ENCODE data around the gene DNM2. TPM values are rescaled to one million over a fixed set of nuclear protein-coding genes. Genes with fewer than 3 reads are reported as not detected.
A peak's percentile ranks its signal among the peaks of the same experiment; 100 is the strongest.

Gene DNM2
- total and polyA plus RNA-seq, 9 of the 15 experiments (the other 6 are each of a cell fraction or from before 2014, with no cell fraction given) = 2.2 to 161 (median 72.6) TPM

DNA sequence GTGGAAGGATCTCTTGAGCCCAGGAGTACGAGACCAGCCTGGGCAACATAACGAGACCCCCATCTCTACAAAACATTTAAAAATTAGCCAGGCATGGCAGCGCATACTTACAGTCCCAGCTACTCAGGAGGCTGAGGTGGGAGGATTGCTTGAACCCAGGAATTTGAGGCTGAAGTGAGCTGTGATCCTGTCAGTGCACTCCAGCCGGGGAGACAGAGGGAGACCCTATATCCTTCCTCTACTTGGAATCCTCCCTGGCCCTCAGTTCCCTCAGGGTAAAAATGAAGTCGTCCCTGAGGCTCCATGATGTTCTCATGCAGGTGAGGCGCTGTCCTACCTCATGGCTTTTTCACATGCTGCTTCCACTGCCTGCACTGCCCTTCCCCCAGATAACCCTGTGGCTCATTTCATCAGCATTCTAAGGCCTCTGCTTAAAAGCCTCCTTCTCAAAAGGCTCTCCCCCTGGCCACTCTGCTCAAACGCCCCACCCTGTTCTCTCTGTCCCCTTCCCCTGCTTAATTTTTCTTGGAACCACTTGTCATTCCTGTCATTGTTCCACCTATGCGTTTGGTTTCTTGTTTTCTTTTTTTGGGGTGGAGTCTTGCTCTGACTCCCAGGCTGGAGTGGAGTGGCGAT is 19.2 kb downstream of the DNM2 start (continued):
- TF ChIP-seq ZFX (CRISPR knock-in tag; IDR thresholded peaks at IDR 0.05) (0 out of 2 replicates have a peak, but pooled peaks have one; percentile 3), ZSCAN32 (CRISPR knock-in tag; IDR thresholded peaks at IDR 0.05) (no peak), PHF21A (IDR thresholded peaks at IDR 0.05; ENCODE audit: borderline replicate concordance, low read depth) (no peak), LEF1 (IDR thresholded peaks at IDR 0.05) (peak; percentile 64; the same call in 1 of the 2 replicates), CTBP1 (IDR thresholded peaks at IDR 0.05; ENCODE audit: borderline replicate concordance) (peak; percentile 77; the same call in 1 of the 2 replicates), FOXJ3 (CRISPR knock-in tag; IDR thresholded peaks at IDR 0.05) (no peak), ELF4 (CRISPR knock-in tag; IDR thresholded peaks at IDR 0.05) (peak; percentile 15; the same call in 1 of the 2 replicates), ETV6 (IDR thresholded peaks at IDR 0.05; ENCODE audit: borderline replicate concordance in 1 of 2, low read depth in 2 of 2, low read length in 1 of 2) (no peak), ETV6 (CRISPR knock-in tag; IDR thresholded peaks at IDR 0.05; ENCODE audit: borderline replicate concordance) (no peak), BCOR (IDR thresholded peaks at IDR 0.05) (peak; percentile 52; the same call in 1 of the 2 replicates), CHD4 (IDR thresholded peaks at IDR 0.05; ENCODE audit: insufficient read depth, insufficient replicate concordance, low read depth, low read length, poor library complexity, severe bottlenecking) (no peak), HDAC2 (IDR thresholded peaks at IDR 0.05) (peak; percentile 63; the same call in 1 of the 2 replicates), RBBP5 (IDR thresholded peaks at IDR 0.05; ENCODE audit: borderline replicate concordance, insufficient read depth, low read length, poor library complexity, severe bottlenecking) (no peak), CC2D1A (IDR thresholded peaks at IDR 0.05) (no peak; the same call in 1 of the 2 replicates)
- TF ChIP-seq, protein P1, sequence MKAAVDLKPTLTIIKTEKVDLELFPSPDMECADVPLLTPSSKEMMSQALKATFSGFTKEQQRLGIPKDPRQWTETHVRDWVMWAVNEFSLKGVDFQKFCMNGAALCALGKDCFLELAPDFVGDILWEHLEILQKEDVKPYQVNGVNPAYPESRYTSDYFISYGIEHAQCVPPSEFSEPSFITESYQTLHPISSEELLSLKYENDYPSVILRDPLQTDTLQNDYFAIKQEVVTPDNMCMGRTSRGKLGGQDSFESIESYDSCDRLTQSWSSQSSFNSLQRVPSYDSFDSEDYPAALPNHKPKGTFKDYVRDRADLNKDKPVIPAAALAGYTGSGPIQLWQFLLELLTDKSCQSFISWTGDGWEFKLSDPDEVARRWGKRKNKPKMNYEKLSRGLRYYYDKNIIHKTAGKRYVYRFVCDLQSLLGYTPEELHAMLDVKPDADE (conservative IDR thresholded peaks at IDR 0.05; ENCODE audit: control insufficient read depth, low read depth, low read length) = no peak
- TF ChIP-seq, protein P2, sequence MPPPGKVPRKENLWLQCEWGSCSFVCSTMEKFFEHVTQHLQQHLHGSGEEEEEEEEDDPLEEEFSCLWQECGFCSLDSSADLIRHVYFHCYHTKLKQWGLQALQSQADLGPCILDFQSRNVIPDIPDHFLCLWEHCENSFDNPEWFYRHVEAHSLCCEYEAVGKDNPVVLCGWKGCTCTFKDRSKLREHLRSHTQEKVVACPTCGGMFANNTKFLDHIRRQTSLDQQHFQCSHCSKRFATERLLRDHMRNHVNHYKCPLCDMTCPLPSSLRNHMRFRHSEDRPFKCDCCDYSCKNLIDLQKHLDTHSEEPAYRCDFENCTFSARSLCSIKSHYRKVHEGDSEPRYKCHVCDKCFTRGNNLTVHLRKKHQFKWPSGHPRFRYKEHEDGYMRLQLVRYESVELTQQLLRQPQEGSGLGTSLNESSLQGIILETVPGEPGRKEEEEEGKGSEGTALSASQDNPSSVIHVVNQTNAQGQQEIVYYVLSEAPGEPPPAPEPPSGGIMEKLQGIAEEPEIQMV (tag; conservative IDR thresholded peaks at IDR 0.05; ENCODE audit: low read depth) = no peak
- TF ChIP-seq, protein P3, sequence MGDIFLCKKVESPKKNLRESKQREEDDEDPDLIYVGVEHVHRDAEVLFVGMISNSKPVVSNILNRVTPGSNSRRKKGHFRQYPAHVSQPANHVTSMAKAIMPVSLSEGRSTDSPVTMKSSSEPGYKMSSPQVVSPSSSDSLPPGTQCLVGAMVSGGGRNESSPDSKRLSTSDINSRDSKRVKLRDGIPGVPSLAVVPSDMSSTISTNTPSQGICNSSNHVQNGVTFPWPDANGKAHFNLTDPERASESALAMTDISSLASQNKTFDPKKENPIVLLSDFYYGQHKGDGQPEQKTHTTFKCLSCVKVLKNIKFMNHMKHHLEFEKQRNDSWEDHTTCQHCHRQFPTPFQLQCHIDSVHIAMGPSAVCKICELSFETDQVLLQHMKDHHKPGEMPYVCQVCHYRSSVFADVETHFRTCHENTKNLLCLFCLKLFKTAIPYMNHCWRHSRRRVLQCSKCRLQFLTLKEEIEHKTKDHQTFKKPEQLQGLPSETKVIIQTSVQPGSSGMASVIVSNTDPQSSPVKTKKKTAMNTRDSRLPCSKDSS (IDR thresholded peaks at IDR 0.05; ENCODE audit: low read depth, partially characterized antibody) = no peak
- TF ChIP-seq, protein P4, sequence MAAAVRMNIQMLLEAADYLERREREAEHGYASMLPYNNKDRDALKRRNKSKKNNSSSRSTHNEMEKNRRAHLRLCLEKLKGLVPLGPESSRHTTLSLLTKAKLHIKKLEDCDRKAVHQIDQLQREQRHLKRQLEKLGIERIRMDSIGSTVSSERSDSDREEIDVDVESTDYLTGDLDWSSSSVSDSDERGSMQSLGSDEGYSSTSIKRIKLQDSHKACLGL (CRISPR knock-in tag; IDR thresholded peaks at IDR 0.05; ENCODE audit: borderline replicate concordance, poor library complexity, severe bottlenecking) = no peak
- TF ChIP-seq, protein P5, sequence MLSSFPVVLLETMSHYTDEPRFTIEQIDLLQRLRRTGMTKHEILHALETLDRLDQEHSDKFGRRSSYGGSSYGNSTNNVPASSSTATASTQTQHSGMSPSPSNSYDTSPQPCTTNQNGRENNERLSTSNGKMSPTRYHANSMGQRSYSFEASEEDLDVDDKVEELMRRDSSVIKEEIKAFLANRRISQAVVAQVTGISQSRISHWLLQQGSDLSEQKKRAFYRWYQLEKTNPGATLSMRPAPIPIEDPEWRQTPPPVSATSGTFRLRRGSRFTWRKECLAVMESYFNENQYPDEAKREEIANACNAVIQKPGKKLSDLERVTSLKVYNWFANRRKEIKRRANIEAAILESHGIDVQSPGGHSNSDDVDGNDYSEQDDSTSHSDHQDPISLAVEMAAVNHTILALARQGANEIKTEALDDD (IDR thresholded peaks at IDR 0.05) = no peak
- TF ChIP-seq, protein P6, sequence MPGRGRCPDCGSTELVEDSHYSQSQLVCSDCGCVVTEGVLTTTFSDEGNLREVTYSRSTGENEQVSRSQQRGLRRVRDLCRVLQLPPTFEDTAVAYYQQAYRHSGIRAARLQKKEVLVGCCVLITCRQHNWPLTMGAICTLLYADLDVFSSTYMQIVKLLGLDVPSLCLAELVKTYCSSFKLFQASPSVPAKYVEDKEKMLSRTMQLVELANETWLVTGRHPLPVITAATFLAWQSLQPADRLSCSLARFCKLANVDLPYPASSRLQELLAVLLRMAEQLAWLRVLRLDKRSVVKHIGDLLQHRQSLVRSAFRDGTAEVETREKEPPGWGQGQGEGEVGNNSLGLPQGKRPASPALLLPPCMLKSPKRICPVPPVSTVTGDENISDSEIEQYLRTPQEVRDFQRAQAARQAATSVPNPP (IDR thresholded peaks at IDR 0.05; ENCODE audit: borderline replicate concordance, insufficient read depth, insufficient read length) = no peak
